ENCODE measurements around the gene TNPO3. TPM values are rescaled to one million over a fixed set of nuclear protein-coding genes. Genes with fewer than 3 reads are reported as not detected.
A peak's percentile ranks its signal among the peaks of the same experiment; 100 is the strongest.

The TNPO3 gene
- total RNA-seq, 2 experiments from 2014 or later = 17.1 to 18.7 TPM

DNA sequence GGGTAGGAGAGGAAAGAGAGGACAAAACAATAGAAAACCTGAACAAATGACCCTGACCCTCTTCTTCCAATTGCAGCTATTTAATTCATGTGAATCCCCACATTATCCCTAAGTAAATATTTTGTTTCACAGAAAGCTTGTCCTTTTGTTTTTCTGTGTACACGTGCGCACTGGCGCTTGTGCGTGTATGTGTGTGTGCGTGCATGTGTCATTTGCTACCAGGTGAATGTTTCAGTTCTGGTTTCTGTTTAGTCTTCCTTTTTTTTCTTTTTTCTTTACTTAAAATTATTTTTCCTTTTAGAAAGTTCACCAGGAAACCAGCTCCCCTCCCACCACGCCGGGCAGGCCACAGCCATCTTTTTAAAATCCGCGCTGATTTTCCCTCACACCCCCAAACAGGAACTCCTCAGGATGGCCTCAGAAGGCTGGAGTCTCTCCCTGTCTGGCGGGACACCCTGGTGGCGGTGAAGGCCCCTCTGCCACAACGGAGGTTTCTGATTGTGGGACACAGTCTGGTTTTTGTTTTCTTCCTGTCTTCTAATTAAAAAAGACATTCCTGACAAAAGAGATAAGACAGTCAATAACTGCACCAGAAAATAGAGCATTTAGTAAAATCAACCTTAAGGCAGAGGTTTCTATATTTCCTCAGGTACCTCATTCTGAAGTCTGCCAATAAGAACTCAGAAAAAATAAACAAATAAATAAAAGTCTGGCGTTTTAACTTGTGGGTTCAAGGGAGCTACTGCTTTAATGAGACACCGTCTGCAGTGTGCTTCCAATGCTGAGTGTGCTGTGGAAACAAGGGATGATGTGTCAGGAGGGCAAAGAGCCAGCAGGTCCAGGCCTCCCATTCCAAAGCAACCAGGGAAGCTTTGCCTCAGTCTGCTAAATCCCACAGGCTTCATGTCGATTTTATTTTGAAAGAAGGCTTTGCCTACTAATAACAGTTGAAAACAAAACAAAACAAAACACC is 99.8 kb downstream of the TNPO3 start:
- H3K27ac ChIP-seq (ENCODE audit: low read depth in 1 of 2, low read length in 2 of 2) = no peak overlapping the region
- no peaks in the 10 kb centered on the region for H3K27me3 ChIP-seq (ENCODE audit: control insufficient read depth in 1 of 2, insufficient read depth in 2 of 2, low read length in 2 of 2)
- DNase-seq (no peak), ATAC-seq (ENCODE audit: poor library complexity) (no peak)
- no peak overlapping the region for H3K4me3 ChIP-seq (ENCODE audit: low read length)
- no peaks in the 10 kb centered on the region for H3K4me1 Mint-ChIP-seq (ENCODE audit: low read depth)
- peaks cover 92% of the 10 kb centered on the region for H3K36me3 Mint-ChIP-seq (ENCODE audit: low read depth)
- no peaks in the 10 kb centered on the region for H3K27me3 Mint-ChIP-seq
- ChIA-PET CTCF (interaction anchor here (1.3 kb wide), 1 partner anchor 137 kb away, joined by 3 read pairs; no protein-coding TSS in a partner anchor), POLR2A (no interaction called here)
- no peak overlapping the region for H3K4me3 Mint-ChIP-seq
- H3K4me1 ChIP-seq (ENCODE audit: insufficient read depth, low read length) = no peaks in the 10 kb centered on the region
- H3K36me3 ChIP-seq (ENCODE audit: insufficient read depth, low read length) = peaks cover 72% of the 10 kb centered on the region
- TF ChIP-seq, protein P1, sequence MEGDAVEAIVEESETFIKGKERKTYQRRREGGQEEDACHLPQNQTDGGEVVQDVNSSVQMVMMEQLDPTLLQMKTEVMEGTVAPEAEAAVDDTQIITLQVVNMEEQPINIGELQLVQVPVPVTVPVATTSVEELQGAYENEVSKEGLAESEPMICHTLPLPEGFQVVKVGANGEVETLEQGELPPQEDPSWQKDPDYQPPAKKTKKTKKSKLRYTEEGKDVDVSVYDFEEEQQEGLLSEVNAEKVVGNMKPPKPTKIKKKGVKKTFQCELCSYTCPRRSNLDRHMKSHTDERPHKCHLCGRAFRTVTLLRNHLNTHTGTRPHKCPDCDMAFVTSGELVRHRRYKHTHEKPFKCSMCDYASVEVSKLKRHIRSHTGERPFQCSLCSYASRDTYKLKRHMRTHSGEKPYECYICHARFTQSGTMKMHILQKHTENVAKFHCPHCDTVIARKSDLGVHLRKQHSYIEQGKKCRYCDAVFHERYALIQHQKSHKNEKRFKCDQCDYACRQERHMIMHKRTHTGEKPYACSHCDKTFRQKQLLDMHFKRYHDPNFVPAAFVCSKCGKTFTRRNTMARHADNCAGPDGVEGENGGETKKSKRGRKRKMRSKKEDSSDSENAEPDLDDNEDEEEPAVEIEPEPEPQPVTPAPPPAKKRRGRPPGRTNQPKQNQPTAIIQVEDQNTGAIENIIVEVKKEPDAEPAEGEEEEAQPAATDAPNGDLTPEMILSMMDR (IDR thresholded peaks at IDR 0.05) = no peak
- no peak overlapping the region for H3K27ac Mint-ChIP-seq
- no peaks in the 10 kb centered on the region for H3K9me3 Mint-ChIP-seq
- H3K9me3 ChIP-seq (ENCODE audit: control insufficient read depth in 1 of 2, insufficient read depth in 1 of 2, low read length in 2 of 2) = no peaks in the 10 kb centered on the region
- intact Hi-C loops (cut with DNase I, micrococcal nuclease) = no loop called here

DNA sequence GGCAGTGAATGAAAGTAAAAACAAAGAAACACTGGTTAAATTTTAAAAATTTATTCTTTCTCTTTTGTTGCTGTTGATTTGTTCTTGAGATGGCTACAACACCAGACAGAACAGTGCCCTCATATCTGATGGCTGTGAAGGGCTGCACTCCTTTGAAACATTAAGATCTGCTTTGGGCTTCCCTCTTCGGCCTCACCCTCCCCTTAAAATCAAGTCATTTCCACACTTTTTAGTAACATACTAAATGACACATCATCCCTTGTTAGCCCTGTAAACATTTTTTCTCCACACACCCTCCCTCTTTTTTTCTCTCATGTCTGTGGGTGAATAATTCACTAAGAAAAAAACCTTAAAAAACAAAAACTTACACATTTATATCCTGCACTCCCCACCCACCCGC is 100.8 kb downstream of the TNPO3 start:
- TF ChIP-seq, protein P1 (IDR thresholded peaks at IDR 0.05) = no peak
- Histone ChIP-seq H3K27ac (ENCODE audit: low read depth in 1 of 2, low read length in 2 of 2) (no peak overlapping the region), H3K4me1 (ENCODE audit: insufficient read depth, low read length) (no peaks in the 10 kb centered on the region), H3K36me3 (ENCODE audit: insufficient read depth, low read length) (peaks cover 67% of the 10 kb centered on the region), H3K9me3 (ENCODE audit: control insufficient read depth in 1 of 2, insufficient read depth in 1 of 2, low read length in 2 of 2) (no peaks in the 10 kb centered on the region), H3K4me3 (ENCODE audit: low read length) (no peak overlapping the region), H3K27me3 (ENCODE audit: control insufficient read depth in 1 of 2, insufficient read depth in 2 of 2, low read length in 2 of 2) (no peaks in the 10 kb centered on the region)
- H3K36me3 Mint-ChIP-seq (ENCODE audit: low read depth) = peaks cover 84% of the 10 kb centered on the region
- no peaks in the 10 kb centered on the region for H3K9me3 Mint-ChIP-seq
- no peaks in the 10 kb centered on the region for H3K27me3 Mint-ChIP-seq
- ChIA-PET POLR2A (no interaction called here), CTCF (no interaction called here)
- no peak overlapping the region for H3K4me3 Mint-ChIP-seq
- H3K27ac Mint-ChIP-seq = no peak overlapping the region
- intact Hi-C loops (cut with DNase I, micrococcal nuclease) = no loop called here
- ATAC-seq (ENCODE audit: poor library complexity) (no peak), DNase-seq (no peak)
- no peaks in the 10 kb centered on the region for H3K4me1 Mint-ChIP-seq (ENCODE audit: low read depth)

DNA sequence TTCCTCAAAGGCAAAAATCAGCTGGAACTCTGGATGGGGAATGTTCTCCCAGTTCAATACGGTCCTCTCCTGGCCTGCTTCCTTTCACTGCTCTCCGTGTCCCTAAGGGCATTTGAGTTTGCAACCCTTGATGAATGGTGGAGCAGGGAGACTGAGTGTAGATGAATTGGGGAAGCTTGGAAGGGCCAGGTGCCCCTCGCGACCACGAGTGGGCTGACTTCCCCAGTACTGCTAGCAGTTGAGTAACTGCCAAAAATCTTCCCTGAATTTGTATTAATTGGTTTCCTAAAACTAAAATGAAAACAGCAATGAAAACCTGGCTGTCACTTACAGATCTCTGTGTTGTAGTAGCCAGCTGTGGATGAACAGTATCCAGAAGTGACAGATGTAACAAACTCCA is 103.6 kb downstream of the TNPO3 start:
- no peaks in the 10 kb centered on the region for H3K27me3 ChIP-seq (ENCODE audit: control insufficient read depth in 1 of 2, insufficient read depth in 2 of 2, low read length in 2 of 2)
- peak overlapping the region; percentile 18 for H3K27ac Mint-ChIP-seq
- TF ChIP-seq, protein P1 (IDR thresholded peaks at IDR 0.05) = no peak
- no peaks in the 10 kb centered on the region for H3K27me3 Mint-ChIP-seq
- H3K4me3 ChIP-seq (ENCODE audit: low read length) = no peak overlapping the region
- no peaks in the 10 kb centered on the region for H3K9me3 Mint-ChIP-seq
- ATAC-seq (ENCODE audit: poor library complexity) (no peak), DNase-seq (no peak)
- H3K4me1 ChIP-seq (ENCODE audit: insufficient read depth, low read length) = no peaks in the 10 kb centered on the region
- peaks cover 56% of the 10 kb centered on the region for H3K36me3 Mint-ChIP-seq (ENCODE audit: low read depth)
- no peaks in the 10 kb centered on the region for H3K9me3 ChIP-seq (ENCODE audit: control insufficient read depth in 1 of 2, insufficient read depth in 1 of 2, low read length in 2 of 2)
- CTCF ChIA-PET = no interaction called here
- no peak overlapping the region for H3K27ac ChIP-seq (ENCODE audit: low read depth in 1 of 2, low read length in 2 of 2)
- H3K36me3 ChIP-seq (ENCODE audit: insufficient read depth, low read length) = peaks cover 57% of the 10 kb centered on the region
- no peaks in the 10 kb centered on the region for H3K4me1 Mint-ChIP-seq (ENCODE audit: low read depth)
- intact Hi-C loops (cut with DNase I, micrococcal nuclease) = no loop called here
- POLR2A ChIA-PET = no interaction called here
- no peak overlapping the region for H3K4me3 Mint-ChIP-seq

Measured in CD4-positive, alpha-beta T cell (primary cell).